ENCODE results near the gene POU2AF3. TPM values are rescaled to one million over a fixed set of nuclear protein-coding genes. Genes with fewer than 3 reads are reported as not detected.

The POU2AF3 gene
- total RNA-seq, 6 experiments from 2014 or later: not detected

GRCh38 chr11:111325259-111325658, 26.9 kb downstream of the POU2AF3 start:
- TF ChIP-seq, protein P1, sequence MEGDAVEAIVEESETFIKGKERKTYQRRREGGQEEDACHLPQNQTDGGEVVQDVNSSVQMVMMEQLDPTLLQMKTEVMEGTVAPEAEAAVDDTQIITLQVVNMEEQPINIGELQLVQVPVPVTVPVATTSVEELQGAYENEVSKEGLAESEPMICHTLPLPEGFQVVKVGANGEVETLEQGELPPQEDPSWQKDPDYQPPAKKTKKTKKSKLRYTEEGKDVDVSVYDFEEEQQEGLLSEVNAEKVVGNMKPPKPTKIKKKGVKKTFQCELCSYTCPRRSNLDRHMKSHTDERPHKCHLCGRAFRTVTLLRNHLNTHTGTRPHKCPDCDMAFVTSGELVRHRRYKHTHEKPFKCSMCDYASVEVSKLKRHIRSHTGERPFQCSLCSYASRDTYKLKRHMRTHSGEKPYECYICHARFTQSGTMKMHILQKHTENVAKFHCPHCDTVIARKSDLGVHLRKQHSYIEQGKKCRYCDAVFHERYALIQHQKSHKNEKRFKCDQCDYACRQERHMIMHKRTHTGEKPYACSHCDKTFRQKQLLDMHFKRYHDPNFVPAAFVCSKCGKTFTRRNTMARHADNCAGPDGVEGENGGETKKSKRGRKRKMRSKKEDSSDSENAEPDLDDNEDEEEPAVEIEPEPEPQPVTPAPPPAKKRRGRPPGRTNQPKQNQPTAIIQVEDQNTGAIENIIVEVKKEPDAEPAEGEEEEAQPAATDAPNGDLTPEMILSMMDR (IDR thresholded peaks at IDR 0.05): no peak
- no peaks in the 10 kb centered on the region for H3K36me3 Mint-ChIP-seq (ENCODE audit: low read depth)
- peaks cover 19% of the 10 kb centered on the region for H3K4me1 Mint-ChIP-seq (ENCODE audit: low read depth)
- no peaks in the 10 kb centered on the region for H3K9me3 Mint-ChIP-seq
- H3K27ac Mint-ChIP-seq: no peak overlapping the region
- H3K4me3 Mint-ChIP-seq: no peak overlapping the region
- peaks cover 18% of the 10 kb centered on the region for H3K27me3 Mint-ChIP-seq (ENCODE audit: insufficient read depth)
- no peak for DNase-seq

- Mint-ChIP-seq H3K36me3 (ENCODE audit: low read depth) (no peaks in the 10 kb centered on the region), H3K27me3 (ENCODE audit: insufficient read depth) (peaks cover 4% of the 10 kb centered on the region), H3K4me3 (no peak overlapping the region), H3K27ac (no peak overlapping the region), H3K4me1 (ENCODE audit: low read depth) (peaks cover 25% of the 10 kb centered on the region), H3K9me3 (no peaks in the 10 kb centered on the region)
- TF ChIP-seq, protein P1 (IDR thresholded peaks at IDR 0.05): no peak
- no peak for DNase-seq
These were observed 28.5 kb downstream of the POU2AF3 start for GRCh38 chr11:111326824-111327223.

DNA sequence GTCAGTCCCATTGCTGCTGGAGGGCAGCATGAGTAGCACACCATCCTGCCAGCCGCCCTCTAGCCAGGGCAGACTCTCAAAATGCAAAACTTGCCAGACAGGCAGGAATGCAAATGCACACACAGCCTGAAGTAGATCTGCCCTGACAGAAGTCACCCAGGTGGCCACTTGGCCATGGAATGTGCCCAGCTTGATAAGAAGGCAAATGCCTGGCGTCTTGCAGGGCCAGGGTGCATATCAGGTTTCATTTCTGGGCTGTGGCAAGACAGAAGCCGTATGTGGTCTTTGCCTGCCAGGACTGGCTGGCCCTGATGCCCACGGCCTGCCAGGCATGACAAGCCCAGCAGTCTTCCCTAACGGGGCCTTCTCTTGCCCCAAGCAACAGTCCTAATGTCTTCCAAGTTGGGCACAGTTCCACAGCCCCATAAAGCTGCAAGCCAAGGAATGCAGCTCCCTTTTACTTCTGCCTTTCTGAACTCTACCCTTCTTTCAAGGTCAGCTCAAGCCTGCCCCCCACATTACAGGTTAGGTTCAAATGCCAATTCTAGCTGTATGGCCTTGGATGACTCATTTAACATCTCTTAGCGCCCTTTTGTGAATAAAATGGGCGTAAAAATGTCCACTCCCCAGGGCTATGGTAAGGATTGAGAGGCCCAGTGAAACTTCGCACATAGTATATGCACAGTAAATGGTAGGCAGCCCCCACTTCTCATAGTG, 29.7 kb downstream of the POU2AF3 start:
- H3K9me3 Mint-ChIP-seq: no peaks in the 10 kb centered on the region
- no peak for DNase-seq
- H3K4me3 Mint-ChIP-seq: no peak overlapping the region
- H3K27me3 Mint-ChIP-seq (ENCODE audit: insufficient read depth): peaks cover 6% of the 10 kb centered on the region; the same call in 1 of the 2 replicates
- H3K36me3 Mint-ChIP-seq (ENCODE audit: low read depth): no peaks in the 10 kb centered on the region
- peaks cover 37% of the 10 kb centered on the region for H3K4me1 Mint-ChIP-seq (ENCODE audit: low read depth)
- H3K27ac Mint-ChIP-seq: no peak overlapping the region
- TF ChIP-seq, protein P1 (IDR thresholded peaks at IDR 0.05): no peak

- TF ChIP-seq, protein P1 (IDR thresholded peaks at IDR 0.05): no peak
- H3K27me3 Mint-ChIP-seq (ENCODE audit: insufficient read depth): peaks cover 6% of the 10 kb centered on the region; the same call in 1 of the 2 replicates
- peaks cover 30% of the 10 kb centered on the region for H3K4me1 Mint-ChIP-seq (ENCODE audit: low read depth)
- DNase-seq: no peak
- no peak overlapping the region for H3K4me3 Mint-ChIP-seq
- no peaks in the 10 kb centered on the region for H3K9me3 Mint-ChIP-seq
- no peaks in the 10 kb centered on the region for H3K36me3 Mint-ChIP-seq (ENCODE audit: low read depth)
- H3K27ac Mint-ChIP-seq: no peak overlapping the region
These were observed 31.2 kb downstream of the POU2AF3 start for GRCh38 chr11:111329306-111330204.

DNA sequence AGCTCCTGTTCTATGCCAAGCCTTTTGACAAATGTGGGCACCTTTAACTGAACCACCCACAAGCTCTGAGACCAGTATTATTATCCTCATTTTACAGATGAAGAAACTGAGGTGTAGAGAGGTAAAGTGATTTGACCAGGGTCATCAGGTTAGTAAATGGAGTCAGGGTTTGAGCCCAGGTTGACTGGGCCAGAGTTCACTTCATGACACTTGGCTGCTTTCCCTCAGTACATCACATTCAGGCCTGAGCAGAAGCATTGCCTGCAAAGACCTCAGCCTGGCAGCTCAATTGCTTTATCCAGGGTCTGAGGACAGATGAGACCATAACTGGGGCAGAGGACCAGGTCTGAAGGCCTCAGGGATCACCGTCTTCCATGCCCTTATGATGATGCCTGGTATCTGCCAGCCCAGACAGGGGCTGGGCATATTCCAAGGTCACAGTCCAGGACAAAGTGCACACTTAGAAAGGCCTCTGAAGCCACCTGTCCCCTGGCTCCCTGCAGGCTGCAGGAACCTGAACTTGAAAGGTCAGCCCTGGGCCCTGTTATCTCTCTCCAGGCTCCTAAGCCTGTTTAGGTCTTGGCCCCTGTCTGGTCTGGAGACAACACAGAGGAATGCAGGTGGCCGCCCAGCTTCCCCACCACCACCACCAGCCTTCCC, 32.0 kb downstream of the POU2AF3 start:
- Mint-ChIP-seq H3K27me3 (ENCODE audit: insufficient read depth) (peaks cover 12% of the 10 kb centered on the region; the same call in 1 of the 2 replicates), H3K4me1 (ENCODE audit: low read depth) (peaks cover 25% of the 10 kb centered on the region), H3K4me3 (no peak overlapping the region), H3K36me3 (ENCODE audit: low read depth) (no peaks in the 10 kb centered on the region), H3K27ac (no peak overlapping the region), H3K9me3 (no peaks in the 10 kb centered on the region)
- no peak for DNase-seq
- TF ChIP-seq, protein P1 (IDR thresholded peaks at IDR 0.05): no peak

All from HFFc6 (cell line).